Measurements from ENCODE around the gene TAF9B. TPM values are rescaled to one million over a fixed set of nuclear protein-coding genes. Genes with fewer than 3 reads are reported as not detected.

Gene TAF9B
- total and polyA plus RNA-seq, 7 donors: 5.3 to 48.9 (median 34.1) TPM

- no peak overlapping the region for H3K27ac ChIP-seq
- WGBS, 2 donors: 79 to 80% methylated on average over 2 of the region's 2 CpGs
- peaks cover 0 to 40% (median 30%) of the 10 kb centered on the region in 4 donors for H3K4me1 ChIP-seq
- peaks cover 0 to 31% (median 0%) of the 10 kb centered on the region in 4 donors for H3K36me3 ChIP-seq
- intact Hi-C loops (cut with DNase I): loop anchor here (10.0 kb wide), 1 partner anchor 325 kb away; the partner anchor contains the start of gene ATRX
- H3K9me3 ChIP-seq: no peaks in the 10 kb centered on the region
- no peak for TF ChIP-seq EP300 (IDR thresholded peaks at IDR 0.05)
- no peaks in the 10 kb centered on the region for H3K27me3 ChIP-seq
- no peak overlapping the region for H3K4me3 ChIP-seq
- no peak for DNase-seq
These were observed 30.0 kb downstream of the TAF9B start for GRCh38 chrX:78109458-78109857.

GRCh38 chrX:78106651-78106986 lies 32.8 kb downstream of the TAF9B start:
- 50 to 89% methylated on average over 1 of the region's 1 CpG for WGBS, 2 donors
- intact Hi-C loops (cut with DNase I): loop anchor here (10.0 kb wide), 1 partner anchor 322 kb away; the partner anchor contains the start of gene ATRX
- peak overlapping the region in 3 of 4 donors; percentile 93 to 97 (median 95) for H3K27ac ChIP-seq
- peak overlapping the region in 1 of 4 donors; percentile 78 for H3K4me3 ChIP-seq
- peaks cover 0 to 17% (median 0%) of the 10 kb centered on the region in 4 donors for H3K36me3 ChIP-seq
- peaks cover 0 to 40% (median 30%) of the 10 kb centered on the region in 4 donors for H3K4me1 ChIP-seq
- no peak for TF ChIP-seq CTCF (IDR thresholded peaks at IDR 0.05)
- TF ChIP-seq POLR2AphosphoS5 (IDR thresholded peaks at IDR 0.05): no peak
- TF ChIP-seq EP300 (IDR thresholded peaks at IDR 0.05): no peak
- TF ChIP-seq POLR2A (IDR thresholded peaks at IDR 0.05): no peak
- no peaks in the 10 kb centered on the region for H3K9me3 ChIP-seq
- no peaks in the 10 kb centered on the region for H3K27me3 ChIP-seq
- DNase-seq: no peak

GRCh38 chrX:78105944-78106650 lies 33.4 kb downstream of the TAF9B start:
- 39 to 72% methylated on average over 11 of the region's 11 CpGs for WGBS, 2 donors
- H3K9me3 ChIP-seq: no peaks in the 10 kb centered on the region
- DNase-seq: no peak
- H3K4me3 ChIP-seq: peak overlapping the region in 1 of 4 donors; percentile 78
- H3K27me3 ChIP-seq: no peaks in the 10 kb centered on the region
- peak overlapping the region in 3 of 4 donors; percentile 93 to 97 (median 95) for H3K27ac ChIP-seq
- H3K4me1 ChIP-seq: peaks cover 0 to 40% (median 30%) of the 10 kb centered on the region in 4 donors
- TF ChIP-seq EP300 (IDR thresholded peaks at IDR 0.05): no peak
- no peak for TF ChIP-seq CTCF (IDR thresholded peaks at IDR 0.05)
- no peak for TF ChIP-seq POLR2A (IDR thresholded peaks at IDR 0.05)
- TF ChIP-seq POLR2AphosphoS5 (IDR thresholded peaks at IDR 0.05): no peak
- H3K36me3 ChIP-seq: peaks cover 0 to 12% (median 0%) of the 10 kb centered on the region in 4 donors
- intact Hi-C loops (cut with DNase I): loop anchor here (2.0 to 10.0 kb wide), 2 partner anchors 195 to 321 kb away; partner anchors contain the start of genes ATP7A and ATRX

- Histone ChIP-seq H3K27ac (peak overlapping the region; percentile 93 to 97 (median 95)), H3K27me3 (no peaks in the 10 kb centered on the region), H3K4me1 (peaks cover 0 to 40% (median 30%) of the 10 kb centered on the region in 4 donors), H3K4me3 (peak overlapping the region; percentile 57 to 82 (median 74)), H3K9me3 (no peaks in the 10 kb centered on the region), H3K36me3 (no peaks in the 10 kb centered on the region)
- TF ChIP-seq EP300 (IDR thresholded peaks at IDR 0.05) (peak in 1 of 4 donors; percentile 19), POLR2A (IDR thresholded peaks at IDR 0.05) (no peak), POLR2AphosphoS5 (IDR thresholded peaks at IDR 0.05) (peak in 3 of 4 donors; percentile 10 to 43 (median 16))
- intact Hi-C loops (cut with DNase I): loop anchor here (2.0 to 10.0 kb wide), 3 partner anchors 194 to 320 kb away; partner anchors contain the start of genes ATP7A, ATRX, COX7B and MAGT1
- WGBS, 2 donors: 0% methylated on average over 27 of the region's 27 CpGs
- peak; percentile 79 for DNase-seq
These were observed 34.8 kb downstream of the TAF9B start for GRCh38 chrX:78104447-78105176.

- Histone ChIP-seq H3K4me3 (peak within 1 kb of the TSS; percentile 57 to 82 (median 74)), H3K27ac (peak within 1 kb of the TSS; percentile 93 to 97 (median 95)), H3K4me1 (peaks cover 0 to 35% (median 29%) of the 10 kb centered on the region in 4 donors), H3K36me3 (no peaks in the 10 kb centered on the region), H3K9me3 (no peaks in the 10 kb centered on the region), H3K27me3 (no peaks in the 10 kb centered on the region)
- intact Hi-C loops (cut with DNase I): loop anchor here (2.0 to 10.0 kb wide), 4 partner anchors 35 to 319 kb away; partner anchors contain the start of genes ATP7A, ATRX, COX7B and MAGT1
- TF ChIP-seq POLR2AphosphoS5 (IDR thresholded peaks at IDR 0.05) (peak; percentile 83 to 98 (median 96)), CTCF (IDR thresholded peaks at IDR 0.05) (no peak), EP300 (IDR thresholded peaks at IDR 0.05) (peak in 2 of 4 donors; percentile 17 to 67), POLR2A (IDR thresholded peaks at IDR 0.05) (peak; percentile 83 to 85)
- WGBS, 2 donors: 1% methylated on average over 72 of the region's 72 CpGs
- DNase-seq: peak; percentile 98
These were observed 35.6 kb downstream of the TAF9B start, which contains the start of gene PGK1 for GRCh38 chrX:78103623-78104446. PGK1 (plus strand) TSS chrX:78104248; CDS start chrX:78104341, 93 bp downstream.

All from sigmoid colon (tissue), 7 donors.